GM12878 (cell line): Measurements from ENCODE around the gene PIP4K2A. TPM values are rescaled to one million over a fixed set of nuclear protein-coding genes. Genes with fewer than 3 reads are reported as not detected.
A peak's percentile ranks its signal among the peaks of the same experiment; 100 is the strongest.

Experiments
- ATAC-seq: fragments of 200-7000 bp; cut with Tn5 transposase; 3 replicates; pipeline ENCODE4 v1.9.1; 2020; ENCODE audit warnings: mild to moderate bottlenecking, moderate library complexity
- BruUV-seq: library from RNA; stranded (reverse); fragments of 400-500 nt; replicated peaks from 2 replicates; lab custom pipeline; 2021; lab: Mats Ljungman, UMichigan
- CTCF ChIA-PET: fragments of 300-600 bp; sonication (Branson Sonifier 250); formaldehyde crosslinking; extraction: SDS; loops from one replicate; lab custom pipeline; 2021; ENCODE audit warnings: inconsistent platforms; lab: Yijun Ruan, JAX
- POLR2A ChIA-PET: fragments of 350-600 bp; formaldehyde crosslinking; extraction: SDS; loops from one replicate; lab custom pipeline; 2021; ENCODE audit warnings: inconsistent platforms; lab: Charles Lee
- RAD21 ChIA-PET: fragments of 300-600 bp; sonication (Branson Sonifier 250); formaldehyde crosslinking; loops from one replicate; lab custom pipeline; 2023; ENCODE audit warnings: antibody characterized with exemption; ENCODE audit not compliant: unreplicated experiment; lab: Charles Lee
- SMC1A ChIA-PET: fragments of 300-600 bp; sonication (Branson Sonifier 250); formaldehyde crosslinking; loops from one replicate; lab custom pipeline; 2023; ENCODE audit not compliant: unreplicated experiment, uncharacterized antibody; lab: Charles Lee
- DNase-seq: peaks from one replicate; pipeline ENCODE4 v3.0.0-alpha.2; 2011; ENCODE audit warnings: low read depth, low spot score
- FAIRE-seq: peaks from 3 replicates; lab custom pipeline; 2011; peaks lifted over from hg19 to GRCh38; lab: Jason Lieb, UNC
- H2AFZ ChIP-seq: 2 replicates; pipeline ENCODE4 v1.6.0; 2011; ENCODE audit warnings: low read depth, low read length, control low read depth; ENCODE audit not compliant: control insufficient read depth
- H3K27ac ChIP-seq: 2 replicates; pipeline ENCODE4 v1.5.1; 2011; ENCODE audit warnings: control low read depth; ENCODE audit not compliant: control insufficient read depth, insufficient read depth
- H3K27me3 ChIP-seq, 2 experiments: replicated peaks in 1 of 2; 2 replicates each; pipeline versions ENCODE4 v1.6.0 to v1.6.1; 2011; ENCODE audit warnings: low read length in 1 of 2; ENCODE audit not compliant: control insufficient read depth in 2 of 2, insufficient read depth in 2 of 2
- H3K36me3 ChIP-seq, 2 experiments: 2 replicates each; pipeline ENCODE4 v1.5.1; 2011; ENCODE audit warnings: low read length in 1 of 2; ENCODE audit not compliant: control insufficient read depth in 2 of 2, insufficient read depth in 2 of 2
- H3K4me1 ChIP-seq: 2 replicates; pipeline ENCODE4 v1.6.1; 2011; ENCODE audit warnings: mild to moderate bottlenecking, low read length, moderate library complexity, mixed read lengths; ENCODE audit not compliant: control insufficient read depth, insufficient read depth
- H3K4me2 ChIP-seq: 2 replicates; pipeline ENCODE4 v1.6.0; 2011; ENCODE audit warnings: control low read depth; ENCODE audit not compliant: control insufficient read depth, insufficient read depth
- H3K4me3 ChIP-seq: fragments of 200-600 bp; sonication (generic); 2 replicates; pipeline ENCODE4 v1.5.1; 2016
- H3K79me2 ChIP-seq: 2 replicates; pipeline ENCODE4 v1.6.0; 2011; ENCODE audit warnings: low read length; ENCODE audit not compliant: control insufficient read depth, insufficient read depth
- H3K9ac ChIP-seq: 2 replicates; pipeline ENCODE4 v1.8.0; 2011; ENCODE audit warnings: low read length, control low read depth, mixed read lengths; ENCODE audit not compliant: control insufficient read depth, insufficient read depth
- H3K9me3 ChIP-seq: replicated peaks from 3 replicates; pipeline ENCODE4 v1.5.1; 2011; ENCODE audit warnings: mild to moderate bottlenecking, low read length; ENCODE audit not compliant: control insufficient read depth, insufficient read depth
- H4K20me1 ChIP-seq: 2 replicates; pipeline ENCODE4 v1.6.0; 2011; ENCODE audit not compliant: control insufficient read depth, insufficient read depth
- CBX3 ChIP-seq: fragments of 200-600 bp; sonication (generic); IDR thresholded peaks from 2 replicates; pipeline ENCODE4 v1.6.1; 2016; ENCODE audit warnings: low read depth, borderline replicate concordance
- MEF2A ChIP-seq: IDR thresholded peaks from 2 replicates; pipeline ENCODE4 v1.6.1; 2011; ENCODE audit warnings: low read depth, mild to moderate bottlenecking, low read length, moderate library complexity; ENCODE audit not compliant: insufficient read depth
- MYC ChIP-seq: IDR thresholded peaks from 2 replicates; pipeline ENCODE4 v1.6.1; 2011; ENCODE audit warnings: mild to moderate bottlenecking, low read length, moderate library complexity, inconsistent platforms; ENCODE audit not compliant: insufficient read depth, insufficient replicate concordance, insufficient read length, severe bottlenecking
- NRF1 ChIP-seq: conservative IDR thresholded peaks from 2 replicates; pipeline ENCODE4 v1.6.1; 2011; ENCODE audit warnings: mild to moderate bottlenecking, low read depth, low read length, improper control_type of control experiment
- POLR2AphosphoS5 ChIP-seq: IDR thresholded peaks from 2 replicates; pipeline ENCODE4 v1.6.1; 2011; ENCODE audit warnings: mild to moderate bottlenecking, low read length, inconsistent platforms
- RFX5 ChIP-seq: IDR thresholded peaks from 2 replicates; pipeline ENCODE4 v1.6.1; 2011; ENCODE audit warnings: low read depth, low read length, improper control_type of control experiment
- ZBTB33 ChIP-seq: fragments of 450-650 bp; IDR thresholded peaks from 2 replicates; pipeline ENCODE4 v1.6.1; 2017; ENCODE audit warnings: mild to moderate bottlenecking
- ZNF384 ChIP-seq: IDR thresholded peaks from 2 replicates; pipeline ENCODE4 v1.6.1; 2012; ENCODE audit warnings: low read depth, mild to moderate bottlenecking, low read length, improper control_type of control experiment, borderline replicate concordance
- WGBS: methylation state at CpG from one replicate; pipeline ENCODE4 v1.1.6; 2016; ENCODE audit warnings: low lambda C conversion rate; ENCODE audit not compliant: insufficient replicate concordance, insufficient coverage; ENCODE audit errors: missing lambda C conversion rate; 5-methylcytosine and 5-hydroxymethylcytosine counted together
- in situ Hi-C: fragments of 300-500 bp; cut with MboI; formaldehyde crosslinking; loops from 9 replicates; pipeline ENCODE4 v1.14.3; 2018; ENCODE audit warnings: mixed read lengths
- intact Hi-C: fragments of 100-400 bp; cut with micrococcal nuclease; formaldehyde crosslinking; loops from one replicate; pipeline ENCODE4 v1.14.2; 2022; ENCODE audit not compliant: unreplicated experiment
- polyA plus RNA-seq, 11 experiments: library from polyadenylated mRNA; depleted of rRNA in 4 of 11; unstranded in 6 of 11; stranded (reverse) in 5 of 11; fragments of >200 nt; fragmentation: Nextera tagmentation in 4 of 11; fragmentation: Illumina TruSeq in 1 of 11; extraction: Ambion mirVana in 4 of 11; extraction: Trizol in 1 of 11; gene quantifications; 1 replicate in 1 of 11; 2 replicates in 10 of 11; pipeline versions ENCODE4 v1.2.1 to v1.2.3, GENCODE V29; 2011 to 2016; ENCODE audit warnings: inconsistent platforms in 2 of 11, missing spikeins in 2 of 11, low read depth in 1 of 11
- total RNA-seq, 4 experiments: library from RNA; depleted of rRNA in 3 of 4; stranded (reverse); fragments of >200 nt in 3 of 4; fragmentation: Illumina TruSeq in 1 of 4; extraction: Trizol in 1 of 4; gene quantifications; 2 replicates each; pipeline versions ENCODE4 v1.2.1 to v1.2.3, GENCODE V29; 2013 to 2021

The PIP4K2A gene
- total and polyA plus RNA-seq, 10 of the 15 experiments (the other 5 are each of a cell fraction or from before 2014, with no cell fraction given): 54.3 to 139 (median 84.4) TPM

GRCh38 chr10:22604344-22605126, 109.8 kb downstream of the PIP4K2A start (continued):
- TF ChIP-seq MYC: no peak
- TF ChIP-seq CBX3: no peak
- no peak for TF ChIP-seq POLR2AphosphoS5

DNA sequence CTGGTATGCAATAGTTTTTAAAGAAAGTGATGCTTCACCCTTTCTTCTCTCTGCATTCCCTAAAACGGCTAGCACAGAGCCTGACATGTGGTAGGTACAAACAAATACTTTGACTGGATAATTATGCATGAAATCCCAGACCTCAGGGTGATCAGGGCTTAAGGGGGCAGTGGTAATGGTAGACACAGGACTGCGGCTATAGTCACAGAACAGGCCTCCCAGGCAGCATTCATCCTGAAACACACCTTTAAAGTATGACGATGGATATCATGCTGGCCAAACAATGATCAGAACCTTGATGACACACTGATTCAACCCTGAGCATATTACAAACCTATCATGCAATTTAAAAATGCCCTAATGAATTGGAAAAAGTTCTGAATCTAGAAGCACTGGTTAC, 110.8 kb downstream of the PIP4K2A start:
- peaks cover 13 to 14% of the 10 kb centered on the region in 2 experiments; a peak in 3 of 4 replicates for H3K36me3 ChIP-seq
- no peak overlapping the region for H3K4me3 ChIP-seq
- FAIRE-seq (no peak), ATAC-seq (no peak), DNase-seq (no peak)
- peaks cover 57% of the 10 kb centered on the region for H3K79me2 ChIP-seq
- no peaks in the 10 kb centered on the region for H4K20me1 ChIP-seq
- BruUV-seq: no TSS peak
- no peak overlapping the region for H3K27ac ChIP-seq
- TF ChIP-seq NRF1 (no peak), ZBTB33 (0 out of 2 replicates have a peak, but pooled peaks have one; percentile 49), RFX5 (no peak), ZNF384 (no peak), MEF2A (no peak)
- intact Hi-C loops (no loop called here), in situ Hi-C loops (no loop called here)
- ChIA-PET CTCF (no interaction called here), RAD21 (interaction anchor here (1.0 to 1.2 kb wide), 2 partner anchors 46 to 107 kb away, joined by 4 to 6 read pairs; no protein-coding TSS in a partner anchor), SMC1A (interaction anchor here (1.0 to 3.7 kb wide), 6 partner anchors 12 to 331 kb away, joined by 3 to 25 read pairs (median 4); no protein-coding TSS in a partner anchor), POLR2A (interaction anchor here (1.0 kb wide), 1 partner anchor 107 kb away, joined by 4 read pairs; no protein-coding TSS in a partner anchor)
- WGBS: 45% methylated on average over 3 of the region's 3 CpGs
- no peak overlapping the region for H2AFZ ChIP-seq
- no peak overlapping the region for H3K4me2 ChIP-seq
- H3K9me3 ChIP-seq: peaks cover 2% of the 10 kb centered on the region; the same call in 1 of the 3 replicates
- H3K27me3 ChIP-seq: no peaks in the 10 kb centered on the region
- H3K4me1 ChIP-seq: peaks cover 68% of the 10 kb centered on the region
- no peak overlapping the region for H3K9ac ChIP-seq
